ENCODE measurements around the gene ZNF326. TPM values are rescaled to one million over a fixed set of nuclear protein-coding genes. Genes with fewer than 3 reads are reported as not detected.

ZNF326 gene
- total and polyA plus RNA-seq, 2 of the 8 experiments (the other 6 are each of a cell fraction or from before 2014, with no cell fraction given): 12.2 to 30.6 TPM

GRCh38 chr1:89998306-89998705 lies 3.4 kb downstream of the ZNF326 start (continued):
- no peak for TF ChIP-seq CHD7 (IDR thresholded peaks at IDR 0.05; ENCODE audit: insufficient replicate concordance, low read length)
- no peak for TF ChIP-seq GTF2F1 (IDR thresholded peaks at IDR 0.05; ENCODE audit: borderline replicate concordance, low read depth, low read length)
- TF ChIP-seq BRCA1 (IDR thresholded peaks at IDR 0.05; ENCODE audit: low read depth, low read length): no peak
- TF ChIP-seq POLR2A (IDR thresholded peaks at IDR 0.05; ENCODE audit: control extremely low read depth in 1 of 2, low read depth in 2 of 2, low read length in 2 of 2): no peak

All from H1 (cell line).